OCI-M2 (cell line): Measurements from ENCODE around the gene METTL27.
"Not testable (repeated sequence)": the region's sequence is repeated elsewhere in the genome, so short reads cannot be mapped to it uniquely, and the experiment has no call there.

ENCODE experiments used
- DNase-seq: peaks from one replicate; lab custom pipeline; 2025; ENCODE audit not compliant: unreplicated experiment; lab: John Stamatoyannopoulos, UW

METTL27 gene

DNA sequence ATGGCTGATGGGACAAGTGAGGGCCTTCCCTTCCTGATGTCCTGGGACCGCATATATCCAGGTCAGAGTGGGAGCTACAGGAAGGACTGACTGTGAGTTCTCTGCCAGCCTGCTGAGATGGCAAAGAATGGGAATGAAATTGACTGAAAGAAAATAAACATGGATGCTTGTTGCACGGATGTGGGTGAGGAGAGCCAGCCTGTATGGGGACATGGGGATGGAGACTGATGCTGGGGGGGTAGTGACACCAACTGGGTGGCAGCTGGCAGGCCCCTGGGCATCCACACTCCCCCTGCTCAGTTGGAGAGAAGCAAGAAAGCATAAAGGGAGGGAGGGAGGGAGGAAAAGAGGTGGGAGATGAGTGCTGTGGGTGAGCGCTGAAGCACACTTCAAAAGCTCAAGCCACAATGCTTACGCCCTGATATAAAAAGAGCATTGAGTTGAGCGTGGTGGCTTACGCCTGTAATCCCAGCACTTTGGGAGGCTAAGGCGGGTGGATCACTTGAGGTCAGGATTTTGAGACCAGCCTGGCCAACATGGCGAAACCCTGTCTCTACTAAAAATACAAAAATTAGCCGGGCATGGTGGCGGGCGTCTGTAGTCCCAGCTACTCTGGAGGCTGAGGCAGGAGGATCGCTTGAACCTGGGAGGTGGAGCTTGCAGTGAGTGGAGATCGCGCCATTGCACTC lies 20.6 kb downstream of the METTL27 start:
- not testable (repeated sequence) for DNase-seq

DNA sequence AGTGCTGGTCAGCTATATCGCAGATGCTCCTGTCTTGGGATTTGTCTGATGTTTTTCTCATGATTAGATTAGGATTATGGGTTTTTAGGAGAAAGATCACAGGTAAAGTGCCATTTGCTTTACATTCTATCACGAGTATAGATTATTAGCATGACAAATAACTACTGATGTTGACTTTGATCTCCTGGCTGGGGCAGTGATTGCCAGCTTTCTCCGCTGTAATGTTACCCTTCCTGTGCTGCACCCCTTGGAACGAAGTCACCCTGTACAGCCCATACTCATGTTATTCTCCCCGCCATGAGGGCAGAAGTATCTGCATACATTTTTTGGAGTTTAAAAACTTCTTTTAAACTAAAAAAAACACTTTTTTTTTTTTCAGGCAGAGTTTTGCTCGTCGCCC lies 22.3 kb downstream of the METTL27 start:
- no peak for DNase-seq

DNA sequence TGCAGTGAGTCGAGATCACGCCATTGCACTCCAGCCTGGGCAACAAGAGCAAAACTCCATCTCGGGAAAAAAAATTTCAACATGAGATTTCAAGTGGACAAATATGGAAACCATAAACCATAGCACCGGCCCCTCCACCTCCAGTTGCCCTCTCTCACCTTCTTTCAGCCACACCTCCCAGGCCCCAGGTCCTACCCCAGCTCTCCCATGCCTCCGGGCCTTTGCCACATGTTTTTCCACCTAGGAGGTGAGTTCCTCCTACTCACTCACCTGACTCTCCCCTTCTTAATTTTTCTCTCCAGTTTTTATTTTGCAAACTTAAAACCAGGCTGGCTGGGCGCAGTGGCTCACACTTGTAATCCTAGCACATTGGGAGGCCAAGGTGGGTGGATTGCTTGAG lies 25.2 kb downstream of the METTL27 start:
- DNase-seq, result no peak

DNA sequence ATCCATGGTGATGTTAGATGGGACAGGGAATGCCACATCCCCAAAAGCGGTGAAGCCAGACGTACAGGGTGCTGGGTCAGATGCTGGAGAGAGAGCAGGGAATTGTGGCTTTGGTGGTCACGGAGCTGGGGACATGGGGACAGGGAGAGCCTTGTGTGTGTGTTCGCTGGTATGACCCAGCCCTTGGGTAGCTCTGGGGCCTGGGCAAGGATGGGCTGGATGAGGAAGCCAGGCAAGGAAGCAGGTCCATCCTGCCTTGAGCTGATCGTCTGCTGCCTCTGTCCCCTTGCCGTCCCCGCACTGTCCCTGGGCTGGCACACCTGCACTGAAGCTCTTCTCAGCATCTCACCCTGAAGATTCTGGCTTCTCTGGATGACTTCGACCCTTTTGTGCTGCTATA lies 26.9 kb downstream of the METTL27 start:
- DNase-seq, result no peak

DNA sequence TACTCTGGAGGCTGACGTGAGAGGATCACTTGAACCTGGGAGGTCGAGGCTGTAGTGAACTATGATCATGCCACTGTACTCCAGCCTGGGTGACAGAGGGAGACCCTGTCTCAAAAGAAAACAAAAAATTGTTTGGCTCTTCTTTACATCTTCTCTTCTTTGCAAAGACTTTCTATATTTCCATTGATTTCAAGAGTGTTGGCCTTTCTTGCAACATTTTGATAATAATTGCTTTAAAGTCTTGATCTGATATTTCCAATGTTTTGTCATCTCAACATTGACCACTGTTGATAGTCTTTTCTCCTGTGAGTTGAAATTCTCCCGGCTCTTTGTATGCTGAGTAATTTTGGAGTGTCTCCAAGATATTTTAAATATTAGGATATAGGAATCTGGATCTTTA lies 29.3 kb downstream of the METTL27 start:
- no peak for DNase-seq

DNA sequence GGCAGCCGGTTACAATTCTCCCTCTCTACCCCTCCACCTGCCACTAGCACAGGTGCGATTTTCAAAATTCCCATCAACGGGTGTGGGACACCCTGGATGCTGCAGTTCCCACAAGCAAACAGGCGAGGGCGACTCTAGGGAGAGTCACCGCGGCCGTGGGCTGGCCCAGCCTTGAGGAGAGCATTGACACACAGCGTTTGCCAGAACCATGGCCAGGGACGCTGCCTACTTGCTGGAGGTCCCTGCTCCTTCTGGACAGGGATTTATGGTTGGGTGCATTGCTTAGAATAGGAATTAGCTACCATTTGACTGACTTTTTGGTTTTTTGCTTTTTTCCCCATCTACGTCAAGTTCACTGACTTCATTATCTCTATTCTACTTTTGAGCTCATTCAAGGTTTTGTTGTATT lies 30.6 kb downstream of the METTL27 start:
- no peak for DNase-seq

DNA sequence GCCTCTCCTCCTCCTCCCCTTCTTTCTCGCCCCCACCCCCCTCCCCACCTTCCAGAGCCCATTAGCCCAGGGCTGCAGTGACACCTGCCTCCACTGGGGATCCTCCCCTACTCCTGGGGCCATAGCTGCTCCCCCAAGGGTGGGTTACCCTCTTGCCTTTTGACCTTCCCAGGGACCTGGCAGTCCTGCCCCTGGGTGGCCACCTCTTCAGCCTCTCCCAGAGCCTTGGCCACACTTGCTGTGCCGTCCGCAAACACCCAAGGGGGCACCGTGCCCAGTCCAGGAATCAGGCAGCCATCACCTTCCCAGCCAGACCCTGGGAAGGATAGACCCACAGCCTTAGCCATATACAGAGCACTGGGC lies 31.3 kb downstream of the METTL27 start:
- DNase-seq, result no peak

DNA sequence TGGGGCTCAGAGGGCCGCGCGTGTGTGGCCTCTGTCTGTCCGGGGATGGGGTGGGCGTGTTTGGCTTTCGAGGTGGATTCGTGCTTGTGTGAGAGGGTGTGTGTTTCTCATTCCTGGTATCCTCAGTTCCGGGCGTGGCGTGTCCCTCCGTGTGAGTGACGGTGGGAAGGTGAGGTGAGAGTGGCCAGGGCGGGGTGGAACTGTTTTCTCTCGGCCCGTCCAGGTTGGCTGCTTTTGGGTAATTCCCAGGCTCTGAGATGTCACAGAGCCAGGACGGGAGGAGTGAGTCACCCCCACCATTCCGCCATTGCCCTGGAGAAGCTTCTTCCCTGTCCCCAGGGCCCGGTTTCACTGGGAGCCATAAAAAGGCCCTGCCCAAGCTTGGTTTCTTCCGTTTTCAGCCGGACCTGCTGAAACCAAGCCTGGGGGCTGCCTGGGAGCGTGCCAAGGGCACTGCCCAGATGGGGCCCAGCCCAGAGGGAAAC lies 32.8 kb downstream of the METTL27 start:
- DNase-seq, result no peak

DNA sequence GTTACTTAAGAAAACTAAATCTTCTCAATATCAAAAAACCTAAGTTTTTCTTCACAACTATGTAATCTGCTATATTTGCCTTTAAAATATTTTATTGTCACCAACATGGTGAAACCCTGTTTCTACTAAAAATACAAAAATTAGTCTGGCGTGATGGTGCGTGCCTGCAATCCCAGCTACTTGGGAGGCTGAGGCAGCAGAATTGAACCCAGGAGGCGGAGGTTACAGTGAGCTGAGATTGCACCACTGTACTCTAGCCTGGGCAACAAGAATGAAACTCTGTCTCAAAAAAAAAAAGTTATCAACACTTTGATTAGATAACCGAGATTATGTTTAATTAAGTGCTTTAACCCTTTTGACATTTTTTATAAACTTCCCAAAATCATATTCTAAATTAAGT lies 39.9 kb downstream of the METTL27 start:
- no peak for DNase-seq

DNA sequence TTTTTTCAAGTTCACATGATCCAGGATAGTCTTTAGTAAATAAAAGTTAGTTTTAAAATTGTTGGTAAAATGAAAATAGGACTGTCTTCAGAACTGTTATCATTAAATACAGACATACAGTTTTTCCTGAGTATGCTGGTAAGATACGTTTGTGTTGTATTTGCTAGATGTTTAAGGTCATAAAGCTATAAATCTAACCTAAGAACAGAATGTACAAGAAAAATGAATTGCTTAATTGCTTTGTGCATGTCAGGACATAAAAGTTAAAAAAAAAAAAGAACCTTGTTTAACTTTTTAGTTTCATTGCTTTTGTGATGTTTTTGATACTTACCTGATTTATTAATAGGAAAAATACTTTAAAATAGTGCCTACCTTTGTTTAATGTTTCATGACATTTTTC lies 40.7 kb downstream of the METTL27 start:
- no peak for DNase-seq

DNA sequence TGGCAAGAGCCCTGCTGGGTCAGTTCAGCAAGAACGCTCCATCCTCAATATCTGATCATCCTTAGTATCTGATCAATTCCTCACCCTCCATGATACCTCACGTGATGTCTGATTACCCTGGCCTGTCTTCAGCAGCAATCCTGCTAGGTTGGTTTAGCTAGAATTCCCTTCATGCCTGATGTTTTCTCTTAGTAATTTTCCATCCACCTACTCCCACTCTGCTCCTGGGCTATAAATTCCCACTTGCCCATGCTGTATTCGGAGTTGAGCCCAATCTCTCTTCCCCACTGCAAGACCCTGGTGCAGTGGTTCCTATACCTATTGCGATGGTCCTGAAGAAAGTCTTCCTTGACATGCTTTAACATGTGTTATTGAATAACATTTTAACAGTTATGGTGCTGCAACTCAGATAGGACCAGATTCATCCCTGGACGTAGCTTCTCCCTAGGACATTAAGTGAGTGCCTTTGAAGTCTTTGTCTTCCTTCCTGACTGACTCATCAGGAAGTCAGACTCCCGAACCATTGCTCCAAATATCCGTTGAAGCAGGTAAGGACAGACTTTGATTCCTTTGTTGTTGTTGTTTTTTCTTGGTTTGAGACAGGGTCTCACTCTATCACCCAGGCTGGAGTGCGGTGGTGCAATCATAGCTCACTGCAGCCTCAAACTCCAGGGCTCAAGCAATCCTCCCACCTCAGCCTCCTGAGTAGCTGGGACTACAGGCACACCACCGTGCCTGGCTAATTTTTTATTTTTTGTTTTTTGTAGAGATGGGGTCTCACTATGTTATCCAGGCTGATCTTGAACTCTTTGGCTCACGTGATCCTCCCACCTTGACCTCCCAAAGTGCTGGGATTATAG lies 42.8 kb downstream of the METTL27 start:
- DNase-seq, result no peak

DNA sequence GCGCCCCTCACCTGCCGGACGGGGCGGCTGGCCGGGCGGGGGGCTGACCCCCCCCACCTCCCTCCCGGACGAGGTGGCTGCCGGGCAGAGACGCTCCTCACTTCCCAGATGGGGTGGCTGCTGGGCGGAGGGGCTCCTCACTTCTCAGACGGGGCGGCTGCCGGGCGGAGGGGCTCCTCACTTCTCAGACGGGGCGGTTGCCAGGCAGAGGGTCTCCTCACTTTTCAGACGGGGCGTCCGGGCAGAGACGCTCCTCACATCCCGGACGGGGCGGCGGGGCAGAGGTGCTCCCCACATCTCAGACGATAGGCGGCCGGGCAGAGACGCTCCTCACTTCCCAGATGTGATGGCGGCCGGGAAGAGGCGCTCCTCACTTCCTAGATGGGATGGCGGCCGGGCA lies 45.1 kb downstream of the METTL27 start:
- not testable (repeated sequence) for DNase-seq

DNA sequence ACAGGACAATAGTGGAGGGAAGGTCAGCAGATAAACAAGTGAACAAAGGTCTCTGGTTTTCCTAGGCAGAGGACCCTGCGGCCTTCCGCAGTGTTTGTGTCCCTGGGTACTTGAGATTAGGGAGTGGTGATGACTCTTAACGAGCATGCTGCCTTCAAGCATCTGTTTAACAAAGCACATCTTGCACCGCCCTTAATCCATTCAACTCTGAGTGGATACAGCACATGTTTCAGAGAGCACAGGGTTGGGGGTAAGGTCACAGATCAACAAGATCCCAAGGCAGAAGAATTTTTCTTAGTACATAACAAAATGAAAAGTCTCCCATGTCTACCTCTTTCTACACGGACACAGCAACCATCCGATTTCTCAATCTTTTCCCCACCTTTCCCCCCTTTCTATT lies 45.7 kb downstream of the METTL27 start:
- not testable (repeated sequence) for DNase-seq

DNA sequence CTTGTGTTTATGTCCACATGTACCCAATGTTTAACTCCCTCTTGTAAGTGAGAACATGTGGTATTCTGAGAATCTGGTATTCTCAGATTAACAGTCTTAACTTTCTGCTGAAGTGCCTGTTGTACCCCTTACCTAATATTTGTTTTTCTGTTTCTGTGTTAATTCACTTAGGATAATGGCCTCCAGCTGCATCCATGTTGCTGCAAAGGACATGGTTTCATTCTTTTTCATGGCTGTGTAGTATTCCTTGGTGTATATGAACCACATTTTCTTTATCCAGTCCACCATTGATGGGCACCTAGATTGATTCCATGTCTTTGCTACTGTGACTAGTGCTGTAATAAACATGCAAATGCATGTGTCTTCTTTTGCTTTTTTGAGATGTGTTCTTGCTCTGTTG lies 47.1 kb downstream of the METTL27 start:
- DNase-seq, result not testable (repeated sequence)

DNA sequence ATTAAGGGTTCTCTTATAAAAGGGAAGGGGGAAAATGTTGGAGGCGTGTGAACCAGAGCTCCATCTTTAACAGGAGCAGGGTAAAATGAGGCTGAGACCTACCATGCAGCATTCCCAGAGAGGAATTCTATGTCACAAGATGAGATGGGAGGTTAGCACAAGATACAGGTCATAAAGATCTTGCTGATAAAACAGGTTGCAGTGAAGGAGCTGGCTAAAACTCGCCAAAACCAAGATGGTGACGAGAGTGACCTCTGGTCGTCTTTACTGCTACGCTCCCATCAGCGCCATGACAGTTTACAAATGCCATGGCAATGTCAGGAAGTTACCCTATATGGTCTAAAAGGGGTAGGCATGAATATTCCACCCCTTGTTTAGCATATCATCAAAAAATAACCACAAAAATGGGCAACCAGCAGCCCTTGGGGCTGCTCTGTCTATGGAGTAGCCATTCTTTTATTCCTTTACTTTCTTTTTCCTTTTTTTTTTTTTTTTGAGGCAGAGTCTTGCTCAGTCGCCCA lies 51.1 kb downstream of the METTL27 start:
- not testable (repeated sequence) for DNase-seq

DNA sequence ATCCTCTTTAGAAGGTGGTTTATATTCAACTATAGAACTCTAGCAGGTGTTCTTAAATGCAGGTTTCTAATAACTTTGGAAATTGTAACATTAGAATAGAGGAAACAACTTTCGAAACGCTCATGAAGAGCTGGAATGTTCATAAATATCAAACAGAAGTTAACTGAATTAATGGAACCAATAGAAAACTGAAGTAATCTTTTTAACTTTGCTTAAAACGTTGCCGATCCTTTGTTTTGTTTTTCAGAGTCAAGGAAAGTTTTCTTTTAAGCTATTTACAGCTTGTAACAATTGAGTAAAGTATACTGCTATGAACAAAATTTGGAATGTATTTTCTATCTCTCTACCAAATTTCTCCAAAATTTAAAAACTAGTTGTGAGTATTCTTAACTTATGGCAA lies 53.3 kb downstream of the METTL27 start:
- DNase-seq, result no peak

DNA sequence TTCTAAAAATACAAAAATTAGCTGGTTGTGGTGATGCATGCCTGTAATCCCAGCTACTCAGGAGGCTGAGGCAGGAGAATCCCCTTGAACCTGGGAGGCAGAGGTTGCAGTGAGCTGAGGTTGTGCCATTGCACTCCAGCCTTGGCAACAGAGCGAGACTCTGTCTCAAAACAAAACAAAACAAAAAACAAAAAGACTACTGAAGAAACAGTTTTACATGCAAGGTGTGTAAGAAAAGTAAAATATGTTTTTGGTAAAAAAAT lies 54.6 kb downstream of the METTL27 start:
- DNase-seq, result not testable (repeated sequence)

DNA sequence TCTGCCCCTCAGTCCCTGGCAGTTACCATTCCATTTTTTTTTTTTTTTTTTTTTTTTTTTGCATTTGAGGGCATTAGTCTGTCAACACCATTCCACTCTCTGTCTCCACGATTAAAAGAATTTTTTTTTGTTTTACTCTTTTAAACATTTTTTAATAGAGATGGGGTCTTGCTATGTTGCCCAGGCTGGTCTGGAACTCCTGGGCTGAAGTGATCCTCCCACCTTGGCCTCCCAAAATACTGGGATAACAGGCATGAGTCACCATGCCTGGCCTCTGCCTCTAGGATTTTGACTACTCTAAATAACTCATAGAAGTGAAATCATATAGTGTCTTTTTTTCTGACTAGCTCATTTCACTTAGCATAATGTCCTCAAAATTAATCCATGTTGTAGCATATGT lies 55.7 kb downstream of the METTL27 start:
- DNase-seq, result no peak
